Measurements from ENCODE around the gene HERC4. TPM values are rescaled to one million over a fixed set of nuclear protein-coding genes. Genes with fewer than 3 reads are reported as not detected.

HERC4 gene
- total and polyA plus RNA-seq, 7 donors = 8.8 to 29.4 (median 18.0) TPM

DNA sequence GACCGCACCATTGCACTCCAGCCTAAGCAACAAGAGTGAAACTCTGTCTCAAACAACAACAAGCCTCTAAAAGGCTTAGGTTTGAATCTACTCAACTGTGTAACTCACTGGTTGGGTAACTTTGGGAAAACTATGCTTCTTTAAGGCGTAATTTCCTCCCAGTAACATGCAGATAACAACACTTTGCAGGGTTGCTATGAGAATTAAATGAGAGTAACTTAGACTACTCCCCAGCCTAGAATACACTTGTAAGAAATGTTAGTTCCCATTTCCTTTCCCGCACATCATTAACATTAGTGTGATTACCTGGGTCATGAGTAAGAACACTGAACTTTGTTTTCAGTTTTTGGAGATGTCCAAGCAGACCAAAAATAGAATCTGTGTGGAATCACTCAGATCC lies 28.8 kb upstream of the HERC4 start:
- no peak overlapping the region for H3K4me3 ChIP-seq
- no peaks in the 10 kb centered on the region for H3K9me3 ChIP-seq
- ATAC-seq (no peak), DNase-seq (no peak)
- peak overlapping the region; percentile 85 for H3K27ac ChIP-seq
- no peaks in the 10 kb centered on the region for H3K27me3 ChIP-seq (ENCODE audit: insufficient read depth in 3 of 3, low read length in 2 of 3)
- no peaks in the 10 kb centered on the region for H3K36me3 ChIP-seq (ENCODE audit: insufficient read depth in 1 of 2, low read depth in 1 of 2)
- WGBS, 3 donors = 92 to 98% (median 92%) methylated on average over 3 of the region's 3 CpGs
- TF ChIP-seq CTCF (IDR thresholded peaks at IDR 0.05) = no peak
- peaks cover 39% of the 10 kb centered on the region for H3K4me1 ChIP-seq
- intact Hi-C loops (cut with DNase I) = no loop called here

DNA sequence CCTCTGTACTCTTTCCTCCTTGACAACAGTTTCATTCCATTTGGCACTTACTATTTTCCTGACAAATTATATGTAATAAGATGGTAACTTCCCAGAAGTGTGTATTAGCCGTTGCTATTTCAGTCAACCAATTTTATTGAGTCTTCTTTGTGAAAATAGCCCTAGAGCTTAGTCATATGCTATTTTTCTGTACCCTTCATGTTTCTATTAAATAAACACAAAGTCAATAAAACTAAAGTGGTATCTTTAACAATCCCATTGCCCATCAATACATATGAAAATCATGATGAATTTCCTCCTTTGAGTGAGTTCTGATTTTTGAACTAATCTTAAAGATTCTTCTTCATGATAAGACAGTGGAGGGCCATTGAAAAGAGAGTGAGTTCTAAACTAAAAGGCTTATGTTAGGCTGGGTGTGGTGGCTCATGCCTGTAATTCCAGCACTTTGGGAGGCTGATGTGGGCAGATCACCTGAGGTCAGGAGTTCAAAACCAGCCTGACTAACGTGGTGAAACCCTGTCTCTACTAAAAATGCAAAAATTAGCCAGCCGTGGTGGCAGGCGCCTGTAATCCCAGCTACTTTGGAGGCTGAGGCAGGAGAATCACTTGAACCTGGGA lies 28.3 kb upstream of the HERC4 start:
- whole genome bisulfite sequencing, 3 donors = 53 to 70% (median 53%) methylated on average over 4 of the region's 4 CpGs
- Histone ChIP-seq H3K27me3 (ENCODE audit: insufficient read depth in 3 of 3, low read length in 2 of 3) (no peaks in the 10 kb centered on the region), H3K4me3 (no peak overlapping the region), H3K9me3 (no peaks in the 10 kb centered on the region), H3K27ac (peak overlapping the region; percentile 85), H3K4me1 (peaks cover 44% of the 10 kb centered on the region), H3K36me3 (ENCODE audit: insufficient read depth in 1 of 2, low read depth in 1 of 2) (no peaks in the 10 kb centered on the region)
- TF ChIP-seq CTCF (IDR thresholded peaks at IDR 0.05) = no peak
- ATAC-seq (no peak), DNase-seq (no peak)
- intact Hi-C loops (cut with DNase I) = no loop called here

DNA sequence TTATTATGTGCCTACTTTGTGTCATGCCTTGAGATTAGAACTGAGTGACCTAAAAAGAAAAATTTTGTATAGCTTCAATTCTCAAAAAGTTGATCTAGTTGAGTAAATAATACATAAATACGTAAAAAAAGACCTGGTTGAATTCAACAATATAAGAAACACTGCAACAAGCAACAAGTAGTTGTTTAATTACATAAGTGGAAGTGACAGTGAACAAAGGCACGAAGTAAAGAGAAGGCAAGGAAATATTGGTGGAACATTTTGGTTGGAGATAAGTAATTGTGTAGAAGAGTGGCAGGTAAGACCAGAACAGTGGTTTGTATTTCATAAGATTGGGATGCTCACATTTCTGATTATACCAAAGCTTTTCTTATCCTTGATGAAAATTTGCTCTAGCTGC lies 26.0 kb upstream of the HERC4 start:
- intact Hi-C loops (cut with DNase I) = no loop called here
- H3K4me1 ChIP-seq = peaks cover 59% of the 10 kb centered on the region
- DNase-seq (no peak), ATAC-seq (no peak)
- no peak for TF ChIP-seq CTCF (IDR thresholded peaks at IDR 0.05)
- H3K9me3 ChIP-seq = no peaks in the 10 kb centered on the region
- no peak overlapping the region for H3K4me3 ChIP-seq
- whole genome bisulfite sequencing, 3 donors = 83 to 96% (median 87%) methylated on average over 2 of the region's 2 CpGs
- no peaks in the 10 kb centered on the region for H3K27me3 ChIP-seq (ENCODE audit: insufficient read depth in 3 of 3, low read length in 2 of 3)
- H3K36me3 ChIP-seq (ENCODE audit: insufficient read depth in 1 of 2, low read depth in 1 of 2) = no peaks in the 10 kb centered on the region
- peak overlapping the region; percentile 93 for H3K27ac ChIP-seq

- Histone ChIP-seq H3K27me3 (ENCODE audit: insufficient read depth in 3 of 3, low read length in 2 of 3) (no peaks in the 10 kb centered on the region), H3K36me3 (ENCODE audit: insufficient read depth in 1 of 2, low read depth in 1 of 2) (no peaks in the 10 kb centered on the region), H3K4me3 (no peak overlapping the region), H3K4me1 (peaks cover 62% of the 10 kb centered on the region), H3K9me3 (no peaks in the 10 kb centered on the region), H3K27ac (peak overlapping the region; percentile 93)
- ATAC-seq (no peak), DNase-seq (no peak)
- 76 to 90% (median 82%) methylated on average over 3 of the region's 3 CpGs for WGBS, 3 donors
- TF ChIP-seq CTCF (IDR thresholded peaks at IDR 0.05) = no peak
- intact Hi-C loops (cut with DNase I) = no loop called here
These were observed 24.7 kb upstream of the HERC4 start for GRCh38 chr10:68099736-68100135.

Data from psoas muscle (tissue), 8 donors.